ENCODE measurements around the gene UTS2R.
"Not testable (repeated sequence)": the region's sequence is repeated elsewhere in the genome, so short reads cannot be mapped to it uniquely, and the experiment has no call there.

Gene UTS2R

GRCh38 chr17:82355770-82356427 is 15.7 kb upstream of the UTS2R start:
- DNase-seq, result no peak

DNA sequence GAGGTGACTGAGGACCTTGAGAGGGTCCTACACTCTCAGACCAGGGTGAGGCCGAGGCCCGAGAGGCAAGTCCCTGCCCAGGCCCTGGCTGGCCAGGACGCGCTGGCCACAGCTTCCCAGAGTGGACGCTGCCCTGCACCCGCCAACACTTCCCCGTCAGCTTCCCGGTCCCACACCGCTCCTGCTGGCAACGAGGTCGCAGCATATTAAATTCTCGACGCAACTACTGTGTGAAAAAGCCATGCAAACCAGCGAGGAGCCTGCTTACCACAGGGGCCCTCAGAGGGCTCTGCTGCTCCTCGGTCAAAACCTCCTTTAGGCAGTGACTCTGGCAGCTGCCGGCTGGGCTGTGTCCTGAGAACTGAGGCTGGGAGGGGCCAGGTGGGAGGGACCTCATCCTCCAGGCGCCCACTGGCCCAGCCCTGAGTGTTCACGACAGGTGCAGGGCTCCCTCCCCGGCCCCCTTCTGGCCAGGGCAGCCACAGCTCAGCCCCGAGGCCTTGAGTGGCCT is 14.7 kb upstream of the UTS2R start:
- no peak for DNase-seq

DNA sequence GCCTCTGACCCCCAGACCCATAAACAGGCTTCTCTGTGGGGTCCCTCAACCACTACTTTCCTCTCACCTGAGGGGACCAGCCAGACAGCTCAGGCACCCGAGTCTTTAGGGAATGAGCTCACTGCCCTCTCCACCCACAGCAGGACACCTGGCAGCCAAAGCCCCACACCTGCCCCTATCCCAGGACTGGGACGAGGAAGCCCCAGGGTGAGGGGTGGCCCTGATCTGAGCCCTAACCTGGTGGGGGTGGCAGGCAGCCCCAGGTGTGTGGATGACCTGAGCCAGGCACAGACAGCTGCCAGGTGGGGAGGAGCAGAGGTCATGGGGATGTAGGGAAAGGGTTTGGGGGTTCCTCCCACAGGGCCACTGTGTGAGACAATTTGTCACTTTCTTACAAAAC is 14.2 kb upstream of the UTS2R start:
- no peak for DNase-seq

GRCh38 chr17:82358465-82359350 is 12.9 kb upstream of the UTS2R start, which contains the start of gene TEX19:
Gene TEX19, plus strand, starts transcription at chr17:82359247. Its CDS starts 2,904 bp downstream, at chr17:82362151.
- no peak for DNase-seq

DNA sequence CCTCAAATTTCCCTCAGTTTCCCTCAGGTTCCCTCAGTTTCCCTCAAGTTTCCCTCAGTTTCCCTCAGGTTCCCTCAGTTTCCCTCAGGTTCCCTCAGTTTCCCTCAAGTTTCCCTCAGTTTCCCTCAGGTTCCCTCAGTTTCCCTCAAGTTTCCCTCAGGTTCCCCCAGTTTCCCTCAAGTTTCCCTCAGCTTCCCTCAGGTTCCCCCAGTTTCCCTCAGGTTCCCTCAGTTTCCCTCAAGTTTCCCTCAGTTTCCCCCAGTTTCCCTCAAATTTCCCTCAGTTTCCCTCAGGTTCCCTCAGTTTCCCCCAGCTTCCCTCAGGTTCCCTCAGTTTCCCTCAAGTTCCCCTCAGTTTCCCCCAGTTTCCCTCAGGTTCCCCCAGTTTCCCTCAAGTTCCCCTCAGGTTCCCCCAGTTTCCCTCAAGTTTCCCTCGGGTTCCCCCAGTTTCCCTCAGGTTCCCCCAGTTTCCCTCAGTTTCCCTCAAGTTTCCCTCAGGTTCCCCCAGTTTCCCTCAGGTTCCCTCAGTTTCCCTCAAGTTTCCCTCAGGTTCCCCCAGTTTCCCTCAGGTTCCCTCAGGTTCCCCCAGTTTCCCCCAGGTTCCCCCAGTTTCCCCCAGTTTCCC is 12.0 kb upstream of the UTS2R start:
- DNase-seq, result not testable (repeated sequence)

DNA sequence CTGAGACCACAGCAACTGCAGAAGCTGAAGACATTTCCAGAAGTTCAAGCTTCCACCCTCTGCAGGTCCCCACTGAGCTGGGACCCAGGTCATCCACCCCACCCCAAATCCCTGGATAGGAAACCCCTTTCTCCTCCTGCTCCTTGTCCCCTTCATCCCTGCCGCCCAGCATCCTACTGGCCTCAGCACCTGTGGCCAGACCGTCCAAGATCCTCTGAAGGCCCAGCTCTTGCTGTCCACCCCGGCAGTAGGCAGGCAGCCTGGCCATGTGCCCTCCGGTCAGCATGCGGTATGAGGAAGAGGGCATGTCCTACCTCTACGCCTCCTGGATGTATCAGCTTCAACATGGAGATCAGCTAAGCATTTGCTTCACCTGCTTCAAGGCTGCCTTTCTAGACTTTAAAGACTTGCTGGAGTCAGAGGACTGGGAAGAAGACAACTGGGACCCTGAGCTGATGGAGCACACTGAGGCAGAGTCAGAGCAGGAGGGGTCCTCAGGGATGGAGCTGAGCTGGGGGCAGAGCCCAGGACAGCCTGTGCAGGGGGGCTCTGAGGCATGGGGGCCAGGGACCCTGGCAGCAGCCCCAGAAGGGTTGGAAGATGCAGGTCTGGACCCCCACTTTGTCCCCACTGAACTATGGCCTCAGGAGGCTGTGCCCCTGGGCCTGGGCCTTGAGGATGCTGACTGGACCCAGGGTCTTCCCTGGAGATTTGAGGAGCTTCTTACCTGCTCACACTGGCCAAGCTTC is 9.5 kb upstream of the UTS2R start:
- no peak for DNase-seq

DNA sequence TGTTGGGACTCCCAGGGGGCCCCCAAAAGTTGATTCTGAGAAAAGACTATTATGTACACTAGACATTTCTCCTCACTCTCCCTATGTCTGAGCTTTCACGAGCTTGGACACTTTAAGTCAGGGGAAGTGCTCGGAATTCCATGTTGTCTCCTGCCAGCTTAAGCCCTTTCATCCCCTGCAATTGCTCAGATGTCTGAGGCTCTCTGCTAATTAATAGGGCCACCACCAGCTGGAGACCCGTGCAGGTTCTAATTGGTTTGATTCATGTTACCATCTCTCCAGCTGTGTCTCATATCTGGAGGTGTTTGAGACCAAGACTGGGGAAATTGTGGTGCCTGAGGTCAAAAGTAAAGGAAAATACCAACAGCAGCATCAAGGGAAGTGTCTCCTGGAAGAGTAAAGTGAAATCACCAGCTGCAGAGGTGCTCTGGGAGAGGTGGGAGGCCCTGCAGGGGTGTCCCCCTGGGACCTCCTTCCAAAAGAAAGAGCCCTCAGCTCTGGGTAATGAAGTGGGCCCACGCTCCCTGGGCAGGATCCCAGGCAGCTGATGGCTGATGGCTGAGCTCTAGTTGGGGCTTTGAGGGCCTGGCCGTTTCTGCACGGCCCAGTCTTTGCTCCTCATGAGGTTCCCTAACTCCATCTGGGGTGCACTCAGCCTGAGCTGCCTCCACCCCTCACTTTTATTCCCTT is 5.8 kb upstream of the UTS2R start:
- no peak for DNase-seq

DNA sequence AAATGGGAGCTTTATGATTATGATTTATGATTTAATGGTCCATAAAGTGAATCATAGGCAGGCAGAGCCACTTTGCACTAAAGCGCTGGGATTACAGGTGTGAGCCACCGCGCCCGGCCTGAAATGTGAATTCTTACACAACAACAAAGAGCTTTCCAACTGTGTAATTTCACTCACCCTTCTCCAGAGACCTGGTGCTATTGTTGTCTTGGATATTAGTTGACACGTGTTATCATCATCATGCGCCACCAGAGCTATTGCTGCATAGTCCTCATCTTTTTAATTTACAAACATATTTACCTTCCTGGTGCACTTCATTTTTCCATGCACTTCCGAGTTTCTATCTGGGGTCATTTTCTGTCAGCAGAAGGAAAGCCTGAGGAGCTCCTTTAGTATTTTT is 4.8 kb upstream of the UTS2R start:
- DNase-seq, result no peak

- DNase-seq, result no peak
Observed at GRCh38 chr17:82367724-82368524, 3.6 kb upstream of the UTS2R start.

DNA sequence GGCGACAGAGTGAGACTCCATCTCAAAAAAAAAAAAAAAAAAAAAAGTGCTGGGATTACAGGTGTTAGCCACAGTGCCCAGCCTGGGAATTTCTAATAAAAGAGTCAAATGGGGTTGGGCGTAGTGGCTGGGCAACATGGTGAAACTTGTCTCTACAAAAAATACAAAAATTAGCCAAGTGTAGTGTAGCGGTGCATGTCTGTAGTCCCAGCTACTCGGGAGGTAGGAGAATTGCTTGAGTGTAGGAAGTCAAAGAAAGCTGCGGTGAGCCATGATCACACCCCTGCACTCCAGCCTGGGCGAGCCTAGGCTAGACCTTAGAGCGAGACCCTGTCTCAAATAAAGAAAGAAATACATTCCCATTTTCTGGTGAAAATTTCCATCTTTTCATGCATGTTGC is 2.4 kb upstream of the UTS2R start:
- DNase-seq, result no peak

GRCh38 chr17:82370471-82371332 is 863 bp upstream of the UTS2R start:
- no peak for DNase-seq

GRCh38 chr17:82372249-82373071 is 895 bp downstream of the UTS2R start:
- no peak for DNase-seq

DNA sequence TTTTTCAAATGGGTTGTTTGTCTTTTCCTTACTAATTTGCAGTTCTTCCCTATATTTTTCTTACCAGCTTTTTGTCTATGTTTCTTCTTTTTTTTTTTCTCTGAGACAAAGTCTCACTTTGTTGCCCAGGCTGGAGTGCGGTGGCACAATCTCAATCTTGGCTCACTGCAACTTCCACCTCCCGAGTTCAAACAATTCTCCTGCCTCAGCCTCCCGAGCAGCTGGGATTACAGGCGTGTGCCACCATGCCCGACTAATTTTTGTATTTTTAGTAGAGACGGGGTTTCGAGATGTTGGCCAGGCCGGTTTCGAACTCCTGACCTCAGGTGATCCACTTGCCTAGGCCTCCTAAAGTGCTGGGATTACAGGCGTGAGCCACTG is 1.5 kb downstream of the UTS2R start:
- not testable (repeated sequence) for DNase-seq

DNA sequence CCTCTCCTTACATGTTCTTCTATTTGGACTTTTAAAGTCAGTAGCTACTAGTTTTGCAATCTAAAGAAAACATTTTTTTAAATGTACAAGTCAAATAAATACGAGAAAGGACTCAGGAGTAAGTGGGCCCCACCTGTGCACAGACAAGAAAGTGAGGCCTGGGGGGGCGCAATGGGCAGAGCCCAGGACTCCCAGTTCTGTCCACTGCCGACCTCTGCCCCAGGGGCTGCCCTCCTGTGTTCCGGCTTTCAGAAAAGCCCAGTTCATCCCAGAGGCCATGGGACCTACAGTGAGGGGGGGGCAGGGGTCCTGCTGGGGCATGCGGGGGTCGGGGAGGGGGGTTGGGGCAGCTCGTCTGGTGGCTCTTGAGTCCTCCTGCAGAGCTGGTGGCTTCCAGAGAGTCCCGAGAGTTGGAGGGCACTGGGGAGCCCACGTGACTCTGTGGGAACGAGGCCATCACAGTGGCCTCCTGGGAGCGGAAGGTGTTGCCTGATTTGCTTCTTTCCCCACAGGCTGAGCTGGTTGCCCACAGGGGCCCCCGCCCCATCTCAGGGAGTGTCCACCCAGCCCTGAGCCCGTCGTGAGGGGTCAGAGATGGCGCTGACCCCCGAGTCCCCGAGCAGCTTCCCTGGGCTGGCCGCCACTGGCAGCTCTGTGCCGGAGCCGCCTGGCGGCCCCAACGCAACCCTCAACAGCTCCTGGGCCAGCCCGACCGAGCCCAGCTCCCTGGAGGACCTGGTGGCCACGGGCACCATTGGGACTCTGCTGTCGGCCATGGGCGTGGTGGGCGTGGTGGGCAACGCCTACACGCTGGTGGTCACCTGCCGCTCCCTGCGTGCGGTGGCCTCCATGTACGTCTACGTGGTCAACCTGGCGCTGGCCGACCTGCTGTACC is 2.4 kb downstream of the UTS2R start:
- no peak for DNase-seq

DNA sequence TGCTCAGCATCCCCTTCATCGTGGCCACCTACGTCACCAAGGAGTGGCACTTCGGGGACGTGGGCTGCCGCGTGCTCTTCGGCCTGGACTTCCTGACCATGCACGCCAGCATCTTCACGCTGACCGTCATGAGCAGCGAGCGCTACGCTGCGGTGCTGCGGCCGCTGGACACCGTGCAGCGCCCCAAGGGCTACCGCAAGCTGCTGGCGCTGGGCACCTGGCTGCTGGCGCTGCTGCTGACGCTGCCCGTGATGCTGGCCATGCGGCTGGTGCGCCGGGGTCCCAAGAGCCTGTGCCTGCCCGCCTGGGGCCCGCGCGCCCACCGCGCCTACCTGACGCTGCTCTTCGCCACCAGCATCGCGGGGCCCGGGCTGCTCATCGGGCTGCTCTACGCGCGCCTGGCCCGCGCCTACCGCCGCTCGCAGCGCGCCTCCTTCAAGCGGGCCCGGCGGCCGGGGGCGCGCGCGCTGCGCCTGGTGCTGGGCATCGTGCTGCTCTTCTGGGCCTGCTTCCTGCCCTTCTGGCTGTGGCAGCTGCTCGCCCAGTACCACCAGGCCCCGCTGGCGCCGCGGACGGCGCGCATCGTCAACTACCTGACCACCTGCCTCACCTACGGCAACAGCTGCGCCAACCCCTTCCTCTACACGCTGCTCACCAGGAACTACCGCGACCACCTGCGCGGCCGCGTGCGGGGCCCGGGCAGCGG is 3.2 kb downstream of the UTS2R start:
- no peak for DNase-seq

GRCh38 chr17:82375359-82376041 is 3.9 kb downstream of the UTS2R start:
- no peak for DNase-seq

All from central memory CD4-positive, alpha-beta T cell (primary cell).